SK-N-SH treated with all-trans-retinoic acid at 6 μM for 48 hours (cell line): ENCODE data around the gene TAPBP.

Experiments
- ARNTL ChIP-seq: fragments of 450-650 bp; formaldehyde crosslinking; IDR thresholded peaks from 2 replicates; pipeline ENCODE4 v1.5.0; 2020; ENCODE audit warnings: low read depth, mild to moderate bottlenecking, moderate library complexity, borderline replicate concordance
- ISL1 ChIP-seq: fragments of 250-450 bp; sonication (Bioruptor Pico); IDR thresholded peaks from 2 replicates; pipeline ENCODE4 v2.1.2; 2022; ENCODE audit warnings: mild to moderate bottlenecking, moderate library complexity
- TOX ChIP-seq: fragments of 250-450 bp; sonication (Bioruptor Pico); IDR thresholded peaks from 2 replicates; pipeline ENCODE4 v1.8.0; 2021; ENCODE audit warnings: mild to moderate bottlenecking, moderate library complexity, borderline replicate concordance
- TSHZ2 ChIP-seq: fragments of 250-450 bp; sonication (Bioruptor Pico); IDR thresholded peaks from 2 replicates; pipeline ENCODE4 v1.5.0; 2020; ENCODE audit warnings: mild to moderate bottlenecking, moderate library complexity
- ZFP30 ChIP-seq: fragments of 450-650 bp; formaldehyde crosslinking; IDR thresholded peaks from 2 replicates; pipeline ENCODE4 v1.5.0; 2022; ENCODE audit warnings: mild to moderate bottlenecking, moderate library complexity
- ZNF8 ChIP-seq: fragments of 450-650 bp; formaldehyde crosslinking; IDR thresholded peaks from 2 replicates; pipeline ENCODE4 v1.5.0; 2020; ENCODE audit warnings: mild to moderate bottlenecking, moderate library complexity

- TF ChIP-seq ZNF8 (CRISPR knock-in tag): no peak
- TF ChIP-seq ARNTL (CRISPR knock-in tag): no peak
- no peak for TF ChIP-seq ZFP30
- TF ChIP-seq ISL1: no peak
- TF ChIP-seq TSHZ2 (CRISPR knock-in tag): no peak
- TF ChIP-seq TOX (CRISPR knock-in tag): no peak
These were observed 35.5 kb downstream of the TAPBP start for GRCh38 chr6:33278392-33278741.
